Measurements from ENCODE around the gene MPND.
"Not testable (repeated sequence)": the region's sequence is repeated elsewhere in the genome, so short reads cannot be mapped to it uniquely, and the experiment has no call there.

MPND gene

DNA sequence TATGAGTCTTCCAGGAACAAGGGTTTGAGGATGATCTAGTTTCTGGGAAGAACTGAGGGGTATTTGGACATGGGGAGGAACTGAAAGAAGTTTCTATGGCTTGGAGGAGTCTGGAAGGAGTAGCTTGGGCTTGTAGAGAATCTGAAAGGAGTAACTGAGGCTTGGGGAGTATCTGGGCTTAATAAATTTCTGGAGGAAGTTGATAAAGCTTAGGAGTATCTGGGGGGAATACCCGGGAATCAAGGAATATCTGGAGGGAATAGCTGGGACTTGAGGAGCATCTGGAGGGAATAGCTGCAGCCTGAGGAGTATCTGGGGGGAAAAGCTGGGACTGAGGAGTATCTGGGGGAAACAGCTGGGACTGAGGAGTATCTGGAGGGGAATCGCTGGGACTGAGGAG lies 22.9 kb upstream of the MPND start:
- DNase-seq (ENCODE audit: low spot score), result no peak

- DNase-seq (ENCODE audit: low spot score), result no peak
Measured at GRCh38 chr19:4322942-4323665, 20.3 kb upstream of the MPND start.

DNA sequence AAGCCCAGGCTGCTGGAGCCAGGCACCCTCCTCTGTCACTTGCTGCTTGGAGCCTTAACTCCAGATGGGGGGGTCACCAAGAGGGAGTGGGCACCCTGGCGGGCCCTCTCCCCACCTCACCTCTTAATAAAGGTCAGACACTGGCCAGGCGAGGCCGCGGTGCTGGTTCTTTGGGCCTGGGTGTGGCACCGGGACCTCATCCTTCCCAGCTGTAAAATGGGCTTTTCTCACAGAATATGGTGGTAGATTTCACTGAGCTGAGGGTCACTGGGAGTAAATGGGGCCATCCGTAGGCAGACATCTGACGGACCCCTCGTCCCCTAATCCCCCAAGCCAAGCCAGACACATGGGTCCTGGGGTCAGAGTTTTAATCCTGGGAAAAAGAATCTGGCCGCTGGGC lies 19.7 kb upstream of the MPND start:
- no peak for DNase-seq (ENCODE audit: low spot score)

GRCh38 chr19:4324228-4324627 lies 19.1 kb upstream of the MPND start:
- DNase-seq (ENCODE audit: low spot score), result no peak

GRCh38 chr19:4326215-4326836 lies 17.0 kb upstream of the MPND start:
- no peak for DNase-seq (ENCODE audit: low spot score)

GRCh38 chr19:4326837-4327251 lies 16.5 kb upstream of the MPND start:
- no peak for DNase-seq (ENCODE audit: low spot score)

- DNase-seq (ENCODE audit: low spot score), result peak; percentile 77
Measured at GRCh38 chr19:4327252-4327876, 16.0 kb upstream of the MPND start.

DNA sequence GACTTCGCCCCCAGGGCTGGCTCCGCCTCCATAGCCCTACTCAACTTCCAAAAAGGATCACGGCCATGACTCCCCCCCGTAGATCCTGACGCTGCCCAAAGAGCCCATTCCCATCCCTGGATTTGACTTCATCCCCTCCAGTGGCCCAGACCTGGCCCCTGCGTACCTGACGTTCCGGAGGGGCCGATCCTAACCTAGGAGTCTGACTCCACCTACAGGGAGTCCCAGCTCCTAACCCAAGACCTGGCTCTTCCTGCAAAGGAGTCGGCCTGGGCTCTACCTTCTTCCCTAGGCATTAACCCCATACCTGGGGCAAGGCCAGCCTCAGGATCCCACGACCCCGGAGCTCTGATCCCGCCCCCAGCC lies 15.5 kb upstream of the MPND start:
- DNase-seq (ENCODE audit: low spot score), result no peak

DNA sequence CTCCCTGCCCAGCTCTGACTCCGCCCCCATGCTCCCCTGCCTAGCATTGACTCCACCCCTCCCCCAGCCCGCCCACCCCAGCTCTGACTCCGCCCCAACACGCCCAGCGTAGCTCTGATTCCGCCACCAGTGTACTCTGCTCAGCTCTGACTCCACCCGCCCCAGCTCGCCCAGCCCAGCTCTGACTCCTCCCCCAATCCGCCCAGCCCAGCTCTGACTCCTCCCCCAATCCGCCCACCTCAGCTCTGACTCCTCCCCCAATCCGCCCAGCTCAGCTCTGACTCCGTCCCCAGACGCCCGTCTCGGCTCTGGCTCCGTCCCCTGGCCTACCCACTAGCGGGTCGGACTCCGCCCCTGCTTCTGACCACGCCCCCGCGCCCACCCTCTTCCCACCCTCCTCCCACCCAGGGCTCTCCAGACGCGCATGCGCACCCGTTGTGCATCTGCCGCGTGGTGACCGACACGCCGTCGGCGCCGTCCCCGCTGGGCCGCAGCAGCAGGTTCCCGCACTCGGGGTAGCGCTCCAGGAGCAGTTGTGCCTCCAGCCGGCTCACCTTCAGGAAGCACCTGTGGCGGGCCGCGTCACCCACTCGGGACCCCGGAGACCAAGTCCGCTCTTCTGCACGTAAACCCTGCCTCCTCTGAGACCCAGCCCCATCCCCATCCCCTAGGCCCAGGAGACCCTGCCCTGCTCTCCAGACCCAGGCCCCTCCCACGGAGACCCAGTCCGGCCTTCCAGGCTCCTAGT lies 14.9 kb upstream of the MPND start:
- peak; percentile 98 for DNase-seq (ENCODE audit: low spot score)

DNA sequence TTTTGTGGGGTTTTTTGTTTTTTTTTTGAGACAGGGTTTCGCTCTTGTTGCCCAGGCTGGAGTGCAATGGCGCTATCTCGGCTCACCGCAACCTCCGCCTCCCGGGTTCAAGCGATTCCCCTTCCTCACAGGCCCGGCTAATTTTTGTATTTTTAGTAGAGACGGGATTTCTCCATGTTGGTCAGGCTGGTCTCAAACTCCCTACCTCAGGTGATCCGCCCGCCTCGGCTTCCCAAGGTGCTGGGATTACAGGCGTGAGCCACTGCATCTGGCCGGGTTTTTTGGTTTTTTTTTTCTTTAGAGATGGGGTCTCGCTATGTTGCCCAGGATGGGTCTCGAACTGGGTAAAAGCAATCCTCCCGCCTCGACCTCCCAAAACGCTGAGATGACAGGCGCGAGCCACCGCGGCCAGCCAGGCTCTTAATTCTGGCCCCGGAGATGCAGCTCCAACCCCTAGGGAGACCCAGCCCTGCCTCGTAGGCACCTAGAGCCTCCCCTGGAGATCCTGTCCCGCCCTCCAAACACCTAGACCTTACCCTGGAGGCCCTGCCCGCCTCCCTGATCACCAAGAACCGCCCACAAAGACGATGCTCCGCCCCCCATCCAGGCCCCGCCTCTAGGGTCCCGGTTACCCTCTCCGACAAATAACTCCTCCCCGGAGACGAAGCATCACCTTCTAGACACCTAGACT lies 14.2 kb upstream of the MPND start:
- DNase-seq (ENCODE audit: low spot score), result not testable (repeated sequence)

DNA sequence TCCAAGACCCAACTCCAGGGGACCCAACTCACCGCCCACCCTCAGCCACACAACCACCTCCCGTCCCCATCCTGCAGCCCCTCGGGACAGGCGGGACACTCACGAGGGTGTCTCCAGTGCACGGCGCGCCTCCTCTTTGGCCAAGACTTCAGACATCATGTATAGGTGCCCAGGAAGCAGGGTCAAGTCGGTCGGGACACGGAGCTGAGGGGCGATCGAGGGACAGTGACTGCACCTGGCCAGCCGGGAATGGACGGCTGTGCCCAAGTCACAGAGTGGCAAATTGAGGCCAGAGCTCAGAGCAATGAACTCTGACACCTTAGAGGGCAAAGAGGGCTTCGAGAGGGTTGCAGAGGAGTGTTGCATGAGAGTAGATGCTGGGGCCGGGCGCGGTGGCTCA lies 13.5 kb upstream of the MPND start:
- no peak for DNase-seq (ENCODE audit: low spot score)

DNA sequence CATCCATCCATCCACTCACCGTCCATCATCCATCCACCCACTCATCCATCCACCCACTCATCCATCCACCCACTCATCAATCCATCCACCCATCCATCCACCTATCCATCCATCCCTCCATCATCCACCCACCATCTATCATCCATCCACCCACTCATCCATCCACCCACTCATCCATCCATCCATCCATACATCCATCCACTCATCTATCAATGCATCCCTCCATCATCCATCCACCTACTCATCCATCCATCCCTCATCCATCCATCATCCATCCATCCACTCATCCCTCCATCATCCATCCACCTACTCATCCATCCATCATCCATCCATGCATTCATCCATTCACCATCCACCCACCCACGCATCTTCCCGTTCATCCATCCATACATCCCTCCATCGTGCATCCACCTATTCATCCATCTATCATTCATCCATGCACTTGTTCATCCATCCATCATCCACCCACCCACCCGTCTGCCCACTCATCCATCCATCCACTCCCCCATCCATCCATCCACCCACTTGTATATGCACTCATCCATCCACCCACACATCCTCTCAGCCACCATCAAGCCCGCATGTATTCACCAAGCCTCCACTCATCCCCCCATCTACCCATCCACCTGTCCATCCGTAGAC lies 8.3 kb upstream of the MPND start:
- no peak for DNase-seq (ENCODE audit: low spot score)

GRCh38 chr19:4337906-4338440 lies 5.4 kb upstream of the MPND start:
- DNase-seq (ENCODE audit: low spot score), result no peak

DNA sequence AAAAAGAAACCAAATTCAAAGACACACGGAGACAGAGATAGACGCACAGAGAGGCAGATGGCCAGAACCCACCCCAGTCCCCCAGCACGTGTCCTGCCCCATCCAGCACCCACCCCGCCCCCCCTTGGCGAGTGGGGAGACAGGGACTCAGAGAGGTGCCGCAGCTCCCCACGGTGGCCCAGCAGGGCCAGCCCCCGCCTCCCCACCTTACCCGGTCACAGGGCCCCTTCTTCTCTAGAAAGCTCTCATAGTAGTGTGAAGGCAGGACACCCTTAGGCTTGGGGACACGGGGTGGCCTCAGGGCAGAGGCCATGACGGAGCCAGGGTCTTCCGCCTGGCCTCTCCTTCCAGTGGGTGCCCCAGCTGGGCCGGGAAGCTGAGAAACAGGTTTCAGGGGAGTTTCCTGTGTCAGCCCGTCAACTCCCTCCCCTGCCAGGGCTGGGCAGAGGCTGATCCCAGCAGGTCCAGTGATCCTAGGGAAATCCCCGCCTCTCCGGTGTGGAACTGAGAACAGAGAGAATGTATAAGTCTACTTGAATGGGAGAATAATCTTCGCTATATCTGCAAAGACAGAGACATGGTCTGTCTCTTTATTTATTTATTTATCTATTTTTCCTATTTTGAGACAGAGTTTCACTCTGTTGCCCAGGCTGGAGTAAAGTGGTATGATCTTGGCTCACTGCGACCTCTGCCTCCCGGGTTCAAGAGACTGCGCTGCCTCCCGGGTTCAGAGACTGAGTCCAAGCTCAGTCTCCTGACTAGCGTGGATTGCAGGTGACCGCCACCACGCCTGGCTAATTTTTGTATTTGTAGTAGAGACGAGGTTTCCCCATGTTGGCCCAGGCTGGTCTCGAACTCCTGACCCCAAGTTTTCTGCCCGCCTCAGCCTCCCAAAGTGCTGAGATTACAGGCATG lies 4.7 kb upstream of the MPND start, which contains the start of gene STAP2:
TSS of gene STAP2 (minus strand) at position 387 of the 915 bp plus-strand sequence. CDS start at position 313, 74 bp downstream.
- DNase-seq (ENCODE audit: low spot score), result no peak

DNA sequence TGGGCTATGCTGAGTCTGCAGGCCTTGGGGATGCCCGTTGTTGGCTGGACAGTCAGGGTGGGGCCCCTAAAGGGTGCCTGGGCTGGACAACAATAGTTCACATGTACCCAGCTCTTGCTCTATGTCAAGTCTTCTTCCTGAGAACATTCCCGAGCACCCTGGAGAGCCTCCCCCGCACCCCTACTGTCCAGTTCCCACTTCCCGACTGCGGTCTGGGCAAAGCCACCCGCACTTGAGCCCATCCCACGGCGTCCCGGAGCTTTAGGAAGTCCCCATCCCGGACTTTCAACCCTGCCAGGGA lies 1.1 kb upstream of the MPND start:
- no peak for DNase-seq (ENCODE audit: low spot score)

DNA sequence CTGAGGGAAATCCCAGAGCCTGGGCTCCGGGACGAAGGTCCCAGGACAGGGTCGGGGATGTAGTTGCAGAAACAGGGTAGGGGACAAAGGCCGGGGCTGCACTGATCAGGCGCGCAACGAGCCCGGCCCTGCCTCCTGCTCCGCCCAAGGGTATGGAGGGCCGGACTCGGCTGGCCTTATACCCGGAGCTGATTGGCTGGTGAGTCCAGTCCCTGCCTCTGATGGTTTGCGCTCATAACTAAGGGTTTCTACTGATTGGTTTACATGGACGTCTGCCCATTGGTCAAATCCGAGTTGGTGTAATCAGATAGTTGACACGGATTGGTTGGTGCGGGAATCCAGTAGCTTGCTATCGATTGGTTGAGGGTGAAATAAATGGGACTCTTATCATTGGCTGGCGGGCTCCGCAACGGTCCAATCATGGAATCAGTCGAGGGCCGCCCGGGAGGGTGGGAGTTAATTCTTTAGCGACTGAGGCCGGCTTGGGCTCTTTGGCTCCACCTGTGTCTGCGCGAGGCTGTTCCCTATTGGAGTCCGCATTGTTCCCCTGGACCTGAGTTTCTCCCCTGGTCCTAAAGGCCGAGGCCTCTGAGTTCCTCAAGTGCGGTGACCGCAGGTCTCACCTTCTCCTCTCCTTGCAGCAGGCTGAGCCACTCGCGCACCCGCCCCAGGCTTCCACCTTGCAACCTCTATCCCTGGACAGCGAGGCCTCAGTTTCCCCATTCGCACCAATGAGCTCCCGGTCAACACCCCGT lies 570 bp upstream of the MPND start:
- peak; percentile 97 for DNase-seq (ENCODE audit: low spot score)

- DNase-seq (ENCODE audit: low spot score), result peak; percentile 61
Measured at GRCh38 chr19:4345342-4346019, 2.1 kb downstream of the MPND start.

DNA sequence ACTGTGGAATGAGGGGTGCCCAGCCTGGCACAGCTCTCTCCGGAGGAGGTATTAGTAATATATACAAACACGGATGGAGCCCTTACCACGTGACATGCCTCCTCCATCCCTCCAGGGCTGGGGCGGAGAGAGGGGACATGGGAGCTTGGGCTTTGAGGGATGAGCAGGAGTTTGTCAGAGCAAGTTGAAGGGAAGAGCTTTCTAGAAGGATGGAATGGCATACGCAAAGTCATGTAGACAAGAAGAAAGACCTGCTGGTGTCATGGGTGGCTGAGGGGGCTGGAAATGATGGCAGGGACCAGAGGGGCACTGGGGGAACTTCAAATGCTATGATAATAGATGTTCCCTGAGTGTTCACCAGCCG lies 2.6 kb downstream of the MPND start:
- no peak for DNase-seq (ENCODE audit: low spot score)

DNA sequence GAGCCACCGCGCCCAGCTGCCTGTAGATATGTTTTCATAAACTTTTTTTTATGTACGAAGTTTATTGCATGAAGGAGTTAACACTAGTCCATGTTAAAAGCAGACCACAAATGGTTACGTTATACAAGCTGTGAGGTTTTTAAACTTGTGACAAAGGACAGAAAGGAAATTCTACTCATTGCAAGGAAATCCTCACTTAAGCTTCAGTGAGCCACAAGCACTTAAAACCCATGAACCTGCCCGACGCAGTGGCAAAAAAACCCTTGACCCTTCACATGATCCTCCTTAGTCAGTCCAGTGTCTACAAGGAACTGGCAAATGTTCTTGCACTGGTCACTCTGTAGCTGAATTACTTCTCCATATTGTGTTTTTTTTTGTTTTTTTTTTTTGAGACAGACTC lies 4.2 kb downstream of the MPND start:
- no peak for DNase-seq (ENCODE audit: low spot score)
